Activated gamma-delta T cell treated with Interleukin-2 at 50 U/mL for 16 hours (primary cell): ENCODE data around the gene ECHS1.

Experiments
- DNase-seq: peaks from one replicate; pipeline ENCODE4 v3.0.0-alpha.2; 2020

The ECHS1 gene

DNA sequence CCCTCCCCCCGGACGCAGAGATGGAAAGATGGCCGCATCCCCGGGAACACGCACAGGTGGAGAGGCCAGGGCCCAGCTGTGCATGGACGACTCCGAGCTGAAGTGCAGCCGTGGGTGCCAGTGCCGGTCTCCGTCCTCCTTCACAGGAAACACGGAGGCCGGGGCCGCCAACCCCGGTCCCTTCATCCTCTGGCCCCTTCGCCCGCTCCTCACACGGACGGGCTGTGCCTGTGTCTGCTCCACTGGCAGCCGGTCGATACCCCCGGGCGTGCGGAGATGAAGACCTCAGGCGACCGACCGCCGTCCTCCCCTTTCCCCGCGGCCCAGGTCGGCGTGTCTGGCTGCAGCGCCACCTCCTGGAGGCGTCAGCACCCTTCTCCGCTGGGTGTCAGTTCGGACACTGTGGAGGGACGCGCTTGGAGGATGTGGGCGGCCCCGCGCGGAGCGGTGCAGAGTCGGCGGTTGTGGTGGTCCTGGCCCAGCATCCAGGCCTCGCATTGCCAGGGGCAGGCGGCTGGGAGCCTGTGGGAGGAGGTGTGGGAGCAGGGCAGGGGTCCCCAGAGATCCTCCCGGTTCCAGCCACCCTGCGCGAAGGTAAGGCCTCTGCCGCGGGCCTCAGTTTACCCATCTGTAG, 54.5 kb downstream of the ECHS1 start:
- DNase-seq = peak; percentile 65

DNA sequence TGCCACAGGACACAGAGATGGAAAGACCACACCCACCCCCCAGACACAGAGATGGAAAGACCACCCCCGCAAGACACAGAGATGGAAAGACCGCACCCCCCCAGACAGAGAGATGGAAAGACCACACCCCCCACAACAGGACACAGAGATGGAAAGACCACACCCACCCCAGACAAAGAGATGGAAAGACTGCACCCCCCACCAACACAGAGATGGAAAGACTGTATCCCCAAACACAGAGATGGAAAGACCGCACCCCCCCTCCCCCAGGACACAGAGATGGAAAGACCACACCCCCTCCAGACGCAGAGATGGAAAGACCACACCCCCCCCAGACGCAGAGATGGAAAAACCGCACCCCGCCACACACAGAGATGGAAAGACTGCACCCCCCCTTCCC, 56.4 kb downstream of the ECHS1 start:
- no peak for DNase-seq

DNA sequence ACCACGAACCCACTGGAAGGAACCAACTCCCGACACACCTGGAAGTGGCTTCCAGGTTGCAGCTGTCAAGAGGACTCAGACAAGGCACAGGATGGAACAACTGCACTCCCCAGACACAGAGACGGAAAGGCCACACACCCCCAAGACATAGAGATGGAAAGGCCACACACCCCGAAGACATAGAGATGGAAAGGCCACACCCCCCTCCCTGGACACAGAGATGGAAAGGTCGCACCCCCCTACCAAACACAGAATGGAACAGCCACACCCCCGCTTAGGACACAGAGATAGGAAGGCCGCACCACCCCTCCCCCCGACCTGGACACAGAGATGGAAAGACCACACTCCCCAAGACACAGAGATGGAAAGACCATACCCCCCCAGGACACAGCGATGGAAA, 56.9 kb downstream of the ECHS1 start:
- no peak for DNase-seq

DNA sequence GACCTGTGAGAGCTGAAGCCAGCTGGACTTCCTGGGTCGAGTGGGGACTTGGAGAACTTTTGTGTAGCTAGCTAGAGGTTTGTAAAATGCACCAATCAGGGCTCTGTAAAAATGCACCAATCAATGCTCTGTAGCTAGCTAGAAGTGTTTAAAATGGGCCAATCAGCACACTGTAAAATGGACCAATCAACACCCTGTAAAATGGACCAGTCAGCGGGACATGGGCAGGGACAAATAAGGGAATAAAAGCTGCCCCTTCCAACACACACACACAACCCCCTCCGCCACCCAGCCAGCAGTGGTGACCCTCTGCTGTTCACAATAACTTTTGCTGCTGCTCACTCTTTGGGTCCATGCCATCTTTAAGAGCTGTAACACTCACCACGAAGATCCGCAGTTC, 57.3 kb downstream of the ECHS1 start:
- no peak for DNase-seq

DNA sequence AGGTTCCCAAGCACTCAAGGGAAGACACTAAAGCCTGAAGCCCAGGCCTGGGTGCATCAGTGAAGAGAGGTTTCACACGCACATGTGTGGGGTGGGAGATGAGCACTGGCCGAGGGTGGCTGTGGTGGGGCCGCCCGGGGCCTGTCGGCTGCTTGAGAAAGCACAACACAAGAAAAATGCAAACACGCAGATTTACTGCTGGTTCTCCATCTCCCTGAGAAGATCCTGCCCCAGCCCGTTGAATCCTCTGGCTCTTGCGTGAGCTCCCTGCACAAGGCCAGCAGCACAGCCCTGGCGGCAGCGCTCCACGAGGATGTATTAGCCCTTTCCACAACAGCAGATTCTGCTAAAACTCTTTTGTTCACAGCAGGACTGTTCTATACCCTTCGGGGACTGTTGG, 58.2 kb downstream of the ECHS1 start:
- DNase-seq = no peak

DNA sequence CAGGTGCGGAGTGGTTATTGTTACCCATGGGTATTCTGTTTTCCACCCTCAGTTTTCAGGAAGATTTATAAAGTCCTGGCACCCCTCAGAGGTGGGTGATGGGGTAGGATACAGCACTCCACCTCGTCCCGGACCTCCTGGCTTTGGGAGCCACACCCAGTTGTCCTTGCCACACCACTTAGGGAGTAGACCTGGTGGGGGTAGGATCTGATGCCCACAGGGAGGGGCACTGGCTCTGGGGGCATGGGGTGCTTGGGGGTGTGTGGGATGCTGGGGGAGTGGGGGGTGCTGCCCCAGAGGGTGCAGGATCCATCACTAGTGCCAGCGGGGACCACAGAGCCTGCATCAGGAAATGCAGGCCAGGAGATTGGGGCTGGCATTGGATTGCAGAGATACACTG, 60.0 kb downstream of the ECHS1 start:
- no peak for DNase-seq

DNA sequence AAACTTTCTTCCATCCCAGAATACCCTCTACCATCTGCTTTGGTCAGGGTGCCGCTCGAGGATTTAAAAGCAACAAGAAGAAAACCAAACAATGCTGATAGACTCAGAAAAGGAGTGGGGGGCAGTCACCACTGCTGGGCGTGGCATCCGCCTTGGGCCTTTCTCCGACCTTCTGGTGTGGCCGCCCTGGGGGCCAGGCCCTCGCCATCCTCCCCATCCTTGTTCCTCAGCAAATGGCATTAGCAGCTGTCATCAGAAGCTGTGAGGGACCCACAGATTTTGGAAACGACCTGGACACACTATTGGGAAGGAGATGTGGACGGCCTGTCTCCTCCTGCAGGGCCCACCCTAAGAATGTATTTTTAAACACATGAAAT, 60.4 kb downstream of the ECHS1 start:
- no peak for DNase-seq
